GM12865 (cell line): ENCODE results near the gene HDGFL2.
A peak's percentile ranks its signal among the peaks of the same experiment; 100 is the strongest.

ENCODE experiments used
- DNase-seq: peaks from one replicate; pipeline ENCODE4 v3.0.0; 2010; ENCODE audit warnings: low read depth
- H3K4me3 ChIP-seq: 2 replicates; pipeline ENCODE4 v1.5.1; 2011; ENCODE audit warnings: mild to moderate bottlenecking, low read depth, low read length, control low read depth
- TF ChIP-seq, protein P1 (sequence below): IDR thresholded peaks from 2 replicates; pipeline ENCODE4 v1.5.1; 2011; ENCODE audit warnings: low read length, control low read depth, low read depth, inconsistent platforms; ENCODE audit not compliant: insufficient read depth; ENCODE audit errors: missing control alignments

Gene HDGFL2

DNA sequence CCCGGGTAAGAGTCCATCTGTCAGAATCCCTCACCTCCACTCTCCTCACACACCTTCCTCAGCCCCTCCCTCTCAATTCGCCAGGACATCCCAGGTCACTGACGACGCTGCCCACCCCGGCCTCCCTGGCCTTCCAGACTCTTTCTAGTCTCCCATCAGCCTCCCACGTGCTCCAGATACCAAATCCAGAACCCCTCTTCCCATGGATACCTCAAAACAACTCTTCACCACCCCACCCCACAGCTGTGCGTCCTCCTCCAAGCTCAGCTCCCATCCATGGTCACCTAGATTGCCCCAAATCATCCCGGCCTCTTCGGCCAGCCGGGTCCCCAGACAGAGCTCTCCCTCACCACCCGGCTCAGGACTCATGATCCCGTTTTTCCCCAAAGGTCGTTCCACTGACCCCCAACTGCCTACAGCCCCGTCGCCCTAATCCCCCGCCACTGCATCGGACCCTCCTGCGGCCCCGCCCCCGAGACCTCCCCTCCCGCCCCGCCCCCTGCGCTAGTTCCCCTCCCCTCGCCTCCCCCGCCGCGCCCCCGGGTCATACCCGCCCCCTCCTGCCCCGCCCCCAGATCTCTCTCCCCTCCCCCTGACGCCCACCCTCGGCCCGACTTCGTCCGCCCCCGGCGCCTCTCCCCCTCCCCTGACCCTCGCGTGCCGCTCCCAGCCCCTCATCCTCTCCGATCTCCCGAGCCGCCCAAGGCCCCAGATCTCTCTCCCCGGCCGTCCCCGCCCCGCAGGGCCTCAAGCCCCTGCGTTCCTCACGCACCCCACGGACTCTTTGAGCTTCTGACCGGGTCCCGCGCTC is 15.0 kb upstream of the HDGFL2 start:
- TF ChIP-seq, protein P1, sequence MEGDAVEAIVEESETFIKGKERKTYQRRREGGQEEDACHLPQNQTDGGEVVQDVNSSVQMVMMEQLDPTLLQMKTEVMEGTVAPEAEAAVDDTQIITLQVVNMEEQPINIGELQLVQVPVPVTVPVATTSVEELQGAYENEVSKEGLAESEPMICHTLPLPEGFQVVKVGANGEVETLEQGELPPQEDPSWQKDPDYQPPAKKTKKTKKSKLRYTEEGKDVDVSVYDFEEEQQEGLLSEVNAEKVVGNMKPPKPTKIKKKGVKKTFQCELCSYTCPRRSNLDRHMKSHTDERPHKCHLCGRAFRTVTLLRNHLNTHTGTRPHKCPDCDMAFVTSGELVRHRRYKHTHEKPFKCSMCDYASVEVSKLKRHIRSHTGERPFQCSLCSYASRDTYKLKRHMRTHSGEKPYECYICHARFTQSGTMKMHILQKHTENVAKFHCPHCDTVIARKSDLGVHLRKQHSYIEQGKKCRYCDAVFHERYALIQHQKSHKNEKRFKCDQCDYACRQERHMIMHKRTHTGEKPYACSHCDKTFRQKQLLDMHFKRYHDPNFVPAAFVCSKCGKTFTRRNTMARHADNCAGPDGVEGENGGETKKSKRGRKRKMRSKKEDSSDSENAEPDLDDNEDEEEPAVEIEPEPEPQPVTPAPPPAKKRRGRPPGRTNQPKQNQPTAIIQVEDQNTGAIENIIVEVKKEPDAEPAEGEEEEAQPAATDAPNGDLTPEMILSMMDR = no peak

DNA sequence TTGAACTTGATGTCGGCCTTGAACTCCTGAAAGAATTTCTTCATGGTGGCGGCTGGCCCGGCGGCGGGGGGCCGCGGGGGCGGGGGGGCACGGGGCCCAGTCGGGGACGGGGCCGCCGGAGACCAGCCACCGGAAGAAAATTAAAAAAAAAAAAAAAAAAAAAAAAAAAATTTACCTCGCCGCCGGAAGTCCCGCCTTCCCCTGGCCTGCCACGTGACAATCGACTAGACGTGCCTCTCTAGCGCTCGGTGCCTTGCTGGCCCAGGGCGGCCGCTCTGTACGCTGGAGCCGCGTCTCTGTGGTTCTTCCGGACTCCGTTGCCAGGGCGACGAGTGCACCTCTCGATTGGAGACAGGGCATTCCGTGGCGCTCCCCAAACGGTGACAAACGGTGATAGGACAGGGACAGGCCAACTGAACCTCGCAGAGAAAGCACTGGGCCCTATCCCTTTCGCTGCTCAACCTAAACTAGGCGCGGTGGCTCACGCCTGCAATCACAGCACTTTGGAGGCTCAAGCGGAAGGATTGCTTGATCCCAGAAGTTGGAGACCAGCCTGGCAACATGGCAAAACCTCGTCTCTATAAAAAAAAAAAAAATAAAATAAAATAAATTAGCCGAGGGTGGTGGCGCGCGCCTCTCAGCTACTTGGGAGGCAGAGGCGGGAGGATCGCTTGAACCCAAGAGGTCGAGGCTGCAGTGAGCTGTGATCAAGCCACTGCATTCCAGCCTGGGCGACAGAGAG is 14.3 kb upstream of the HDGFL2 start, which contains the start of gene UBXN6:
Gene UBXN6, minus strand, starts transcription at position 141 of the 742 bp plus-strand sequence. Its CDS starts 97 bp downstream, at position 44.
- TF ChIP-seq, protein P1 = no peak
- peak within 1 kb of the TSS; percentile 72 for H3K4me3 ChIP-seq
- DNase-seq = peak; percentile 100

More for the DNA sequence above, 15.0 kb upstream of the HDGFL2 start:
- peak overlapping the region; percentile 72 for H3K4me3 ChIP-seq
- peak; percentile 65 for DNase-seq

DNA sequence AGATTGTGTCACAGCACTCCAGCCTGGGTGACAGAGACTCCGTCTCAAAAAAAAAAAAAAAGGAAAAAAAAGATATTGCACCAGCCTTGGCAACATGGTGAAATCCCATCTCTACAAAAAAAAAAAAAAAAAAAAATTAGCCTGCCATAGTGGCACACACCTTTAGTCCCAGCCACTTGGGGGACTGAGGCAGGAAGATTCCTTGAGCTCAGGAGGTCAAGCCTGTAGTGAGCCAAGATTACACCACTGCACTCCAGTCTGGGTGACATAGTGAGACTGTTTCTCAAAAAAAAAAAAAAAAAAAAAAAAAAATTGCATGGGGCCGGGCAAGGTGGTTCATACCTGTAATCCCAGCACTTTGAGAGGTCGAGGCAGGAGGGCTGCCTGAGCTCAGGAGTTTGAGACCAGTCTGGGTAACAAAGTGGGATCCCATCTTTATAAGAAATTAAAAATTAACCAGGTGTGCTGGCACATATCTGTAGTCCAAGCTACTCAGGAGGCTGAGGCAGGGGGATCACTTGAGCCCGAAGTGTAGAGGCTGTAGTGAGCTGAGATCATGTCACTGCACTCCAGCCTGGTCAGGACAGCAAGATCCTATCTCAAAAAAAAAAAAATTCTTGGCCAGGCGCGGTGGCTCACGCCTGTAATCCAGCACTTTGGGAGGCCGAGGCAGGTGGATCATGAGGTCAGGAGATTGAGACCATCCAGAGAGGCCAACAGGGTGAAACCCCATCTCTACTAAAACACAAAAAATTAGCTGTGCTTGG is 7.1 kb upstream of the HDGFL2 start:
- TF ChIP-seq, protein P1 = no peak
- no peak for DNase-seq
- no peak overlapping the region for H3K4me3 ChIP-seq

DNA sequence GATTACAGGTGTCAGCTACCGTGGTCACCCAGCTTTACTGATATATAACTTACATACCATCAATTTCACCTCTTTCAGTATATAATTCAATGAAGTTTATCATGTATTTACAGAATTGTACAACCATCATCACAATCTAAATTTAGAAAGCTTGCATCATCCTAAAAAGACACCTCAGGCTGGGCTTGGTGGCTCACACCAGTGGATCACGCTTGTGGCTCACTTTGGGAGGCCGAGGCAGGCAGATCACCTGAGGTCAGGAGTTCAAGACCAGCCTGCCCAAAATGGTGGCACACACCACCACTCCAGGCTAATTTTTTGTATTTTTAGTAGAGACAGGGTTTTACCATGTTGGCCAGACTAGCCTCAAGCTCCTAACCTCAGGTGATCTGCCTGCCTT is 4.3 kb upstream of the HDGFL2 start:
- TF ChIP-seq, protein P1 = no peak
- no peak overlapping the region for H3K4me3 ChIP-seq
- DNase-seq = no peak

DNA sequence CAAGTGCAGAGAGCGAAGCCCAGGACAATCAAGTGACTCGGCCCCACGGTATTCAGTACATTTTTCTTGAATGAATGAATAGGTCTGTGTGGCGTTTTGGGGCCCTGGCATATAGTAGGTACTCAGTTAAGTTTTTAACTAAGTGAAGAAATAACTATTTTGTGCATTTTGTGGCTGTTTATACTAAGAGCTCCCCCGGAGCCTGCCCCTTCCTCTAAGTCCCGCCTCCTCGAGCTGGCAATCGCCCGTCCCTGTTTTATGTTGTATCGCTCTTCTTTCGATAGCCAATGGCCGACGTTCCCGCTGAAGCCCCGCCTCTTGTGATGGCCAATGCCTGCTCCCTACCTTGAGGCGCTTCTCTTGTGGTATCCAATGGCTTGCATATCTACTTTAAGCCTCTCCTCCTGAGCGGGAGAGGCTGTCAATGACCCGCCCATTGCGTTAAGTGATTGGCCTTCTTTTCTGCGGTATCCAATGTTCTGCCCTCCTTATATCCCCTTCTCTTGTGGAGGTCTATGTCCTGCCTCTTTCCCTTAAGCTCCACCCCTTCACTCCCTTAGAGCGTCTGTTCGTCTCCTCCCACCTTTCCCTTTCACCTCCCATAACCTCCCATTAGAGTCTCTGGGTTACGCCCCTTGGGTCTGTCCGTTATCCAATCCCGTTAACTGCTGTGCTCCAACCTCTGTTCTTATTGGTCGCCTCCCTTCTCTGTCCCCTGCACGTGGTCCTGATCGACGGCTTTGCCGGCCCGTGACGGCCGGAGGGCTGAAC is 509 bp upstream of the HDGFL2 start:
- peak; percentile 100 for DNase-seq
- peak overlapping the region; percentile 86 for H3K4me3 ChIP-seq
- TF ChIP-seq, protein P1 = no peak
